A549 (cell line): ENCODE measurements around the gene CRBN. TPM values are rescaled to one million over a fixed set of nuclear protein-coding genes. Genes with fewer than 3 reads are reported as not detected.

Experiments used
- ATAC-seq, 2 experiments: fragments of 200-7000 bp in 1 of 2; fragments of >200 bp in 1 of 2; cut with Nextera tagmentation in 1 of 2; cut with Tn5 transposase in 1 of 2; 3 replicates each; pipeline versions ENCODE4 v1.8.0 to v1.9.1; 2018 to 2020; ENCODE audit warnings: mild to moderate bottlenecking in 1 of 2, moderate library complexity in 1 of 2
- CTCF ChIA-PET: fragments of 300-600 bp; sonication (Branson Sonifier 250); formaldehyde crosslinking; extraction: SDS; loops from one replicate; lab custom pipeline; 2021; ENCODE audit warnings: antibody characterized with exemption, inconsistent platforms; lab: Yijun Ruan, JAX
- POLR2A ChIA-PET: fragments of 350-600 bp; formaldehyde crosslinking; extraction: SDS; loops from one replicate; lab custom pipeline; 2021; ENCODE audit warnings: antibody characterized with exemption, inconsistent platforms; lab: Yijun Ruan, JAX
- DNase-seq, 2 experiments: peaks; one replicate each; pipeline versions ENCODE4 v3.0.0 to v3.0.0-alpha.2; 2011 to 2016; ENCODE audit warnings: low read depth in 1 of 2, low spot score in 1 of 2
- FAIRE-seq: peaks from 2 replicates; lab custom pipeline; 2011; peaks lifted over from hg19 to GRCh38; lab: Jason Lieb, UNC
- H3K27ac ChIP-seq, 2 experiments: fragments of >200 bp; sonication (Bioruptor Twin); formaldehyde crosslinking; 3 replicates each; pipeline ENCODE4 v1.5.1; 2016 to 2017
- H3K4me1 ChIP-seq: fragments of >200 bp; sonication (Bioruptor Twin); formaldehyde crosslinking; 3 replicates; pipeline ENCODE4 v1.6.1; 2016
- H3K4me2 ChIP-seq: fragments of >200 bp; sonication (Bioruptor Twin); formaldehyde crosslinking; 3 replicates; pipeline ENCODE4 v1.6.1; 2016
- H3K4me3 ChIP-seq: fragments of >200 bp; sonication (Bioruptor Twin); formaldehyde crosslinking; 3 replicates; pipeline ENCODE4 v1.5.1; 2016
- H3K9me3 ChIP-seq: fragments of >200 bp; sonication (Bioruptor Twin); formaldehyde crosslinking; 3 replicates; pipeline ENCODE4 v1.6.1; 2016
- CBX2 ChIP-seq: fragments of 200-600 bp; sonication (generic); IDR thresholded peaks from 2 replicates; pipeline ENCODE4 v1.6.1; 2016; ENCODE audit warnings: low read depth, mild to moderate bottlenecking, borderline replicate concordance
- E2F6 ChIP-seq: IDR thresholded peaks from 2 replicates; pipeline ENCODE4 v1.6.1; 2012; ENCODE audit warnings: low read depth, borderline replicate concordance
- EHMT2 ChIP-seq: fragments of 200-600 bp; sonication (generic); IDR thresholded peaks from 2 replicates; pipeline ENCODE4 v1.6.1; 2016; ENCODE audit warnings: antibody characterized with exemption, low read depth, mild to moderate bottlenecking, moderate library complexity
- HEYL ChIP-seq: fragments of 250-450 bp; sonication (Bioruptor Pico); IDR thresholded peaks from 2 replicates; pipeline ENCODE4 v1.8.0; 2021; ENCODE audit warnings: mild to moderate bottlenecking, moderate library complexity
- HOXB5 ChIP-seq: fragments of 250-450 bp; sonication (Bioruptor Pico); IDR thresholded peaks from 2 replicates; pipeline ENCODE4 v1.5.0; 2020; ENCODE audit warnings: mild to moderate bottlenecking, moderate library complexity
- MAFK ChIP-seq: fragments of 450-650 bp; IDR thresholded peaks from 2 replicates; pipeline ENCODE4 v1.6.1; 2014; ENCODE audit not compliant: partially characterized antibody
- MAX ChIP-seq: IDR thresholded peaks from 2 replicates; pipeline ENCODE4 v1.6.1; 2012
- NFE2L2 ChIP-seq: fragments of 150-350 bp; conservative IDR thresholded peaks from 2 replicates; pipeline ENCODE4 v1.6.1; 2014; ENCODE audit warnings: low read length
- NR3C1 ChIP-seq: fragments of >200 bp; sonication (Bioruptor Twin); formaldehyde crosslinking; IDR thresholded peaks from 3 replicates; pipeline ENCODE4 v1.6.1; 2017
- PHF8 ChIP-seq: fragments of 200-600 bp; sonication (generic); IDR thresholded peaks from 2 replicates; pipeline ENCODE4 v1.6.1; 2016; ENCODE audit warnings: low read depth, mild to moderate bottlenecking, antibody characterized with exemption, moderate library complexity, borderline replicate concordance
- POLR2AphosphoS2 ChIP-seq: conservative IDR thresholded peaks from 2 replicates; pipeline ENCODE4 v1.6.1; 2012; ENCODE audit warnings: low read length, improper control_type of control experiment, inconsistent platforms
- RAD21 ChIP-seq, 2 experiments: fragments of >200 bp in 1 of 2; sonication (Bioruptor Twin) in 1 of 2; formaldehyde crosslinking in 1 of 2; IDR thresholded peaks in 1 of 2; conservative IDR thresholded peaks in 1 of 2; 2 replicates in 1 of 2; 3 replicates in 1 of 2; pipeline ENCODE4 v1.6.1; 2012 to 2018; ENCODE audit warnings: inconsistent platforms in 1 of 2
- RNF2 ChIP-seq: fragments of 200-600 bp; sonication (generic); IDR thresholded peaks from 2 replicates; pipeline ENCODE4 v1.6.1; 2016; ENCODE audit warnings: low read depth, mild to moderate bottlenecking, antibody characterized with exemption, moderate library complexity, borderline replicate concordance
- TFCP2L1 ChIP-seq: fragments of 250-450 bp; sonication (Bioruptor Pico); IDR thresholded peaks from 2 replicates; pipeline ENCODE4 v1.5.0; 2021; ENCODE audit warnings: mild to moderate bottlenecking
- TP53 ChIP-seq: fragments of 250-450 bp; sonication (Bioruptor Pico); IDR thresholded peaks from 2 replicates; pipeline ENCODE4 v1.5.0; 2021; ENCODE audit warnings: mild to moderate bottlenecking, moderate library complexity
- USF2 ChIP-seq: fragments of 450-650 bp; IDR thresholded peaks from 2 replicates; pipeline ENCODE4 v1.6.1; 2014; ENCODE audit warnings: antibody characterized with exemption
- ZNF302 ChIP-seq: fragments of 250-450 bp; sonication (Bioruptor Pico); IDR thresholded peaks from 2 replicates; pipeline ENCODE4 v1.9.0; 2021; ENCODE audit warnings: inconsistent platforms, mild to moderate bottlenecking, moderate library complexity
- WGBS: methylation state at CpG from one replicate; pipeline ENCODE4 v1.1.6; 2017; ENCODE audit errors: missing lambda C conversion rate; 5-methylcytosine and 5-hydroxymethylcytosine counted together
- polyA plus RNA-seq, 4 experiments: library from polyadenylated mRNA; depleted of rRNA in 3 of 4; stranded (reverse); fragments of >200 nt; fragmentation: RNase III in 1 of 4; extraction: RNeasy Plus Mini Kit Qiagen cat#74134 plus additional on column Dnase treatment in 1 of 4; gene quantifications; 2 replicates in 3 of 4; 3 replicates in 1 of 4; pipeline ENCODE4 v1.2.3, GENCODE V29; 2011 to 2017
- TF ChIP-seq, protein P1 (sequence below): fragments of >200 bp; sonication (Bioruptor Twin); formaldehyde crosslinking; IDR thresholded peaks from 3 replicates; pipeline ENCODE4 v1.6.1; 2016
- TF ChIP-seq, protein P2 (sequence below): IDR thresholded peaks from 2 replicates; pipeline ENCODE4 v1.6.1; 2012
- TF ChIP-seq, protein P3 (sequence below): fragments of 200-600 bp; sonication (generic); IDR thresholded peaks from 2 replicates; pipeline ENCODE4 v1.6.1; 2016; ENCODE audit warnings: antibody characterized with exemption, mild to moderate bottlenecking, moderate library complexity

CRBN gene
- polyA plus RNA-seq, 2 of the 4 experiments (the other 2 are of a cell fraction), result 21.8 to 41.0 TPM

- Histone ChIP-seq H3K4me2 (no peak overlapping the region), H3K4me3 (no peak overlapping the region), H3K27ac (no peak overlapping the region), H3K4me1 (no peaks in the 10 kb centered on the region), H3K9me3 (peaks cover 6% of the 10 kb centered on the region; the same call in 1 of the 3 replicates)
- no peak for TF ChIP-seq MAFK
- no peak for TF ChIP-seq POLR2AphosphoS2
- no peak for TF ChIP-seq CBX2
- TF ChIP-seq RAD21 (conservative IDR thresholded peaks at IDR 0.05 in 1 of 2, IDR thresholded peaks at IDR 0.05 in 1 of 2), result no peak
- no peak for TF ChIP-seq PHF8
- TF ChIP-seq TP53, result no peak
- no peak for TF ChIP-seq RNF2
- TF ChIP-seq HOXB5 (CRISPR knock-in tag), result no peak
- TF ChIP-seq ZNF302 (CRISPR knock-in tag), result no peak
- no peak for TF ChIP-seq MAX
- TF ChIP-seq, protein P1, sequence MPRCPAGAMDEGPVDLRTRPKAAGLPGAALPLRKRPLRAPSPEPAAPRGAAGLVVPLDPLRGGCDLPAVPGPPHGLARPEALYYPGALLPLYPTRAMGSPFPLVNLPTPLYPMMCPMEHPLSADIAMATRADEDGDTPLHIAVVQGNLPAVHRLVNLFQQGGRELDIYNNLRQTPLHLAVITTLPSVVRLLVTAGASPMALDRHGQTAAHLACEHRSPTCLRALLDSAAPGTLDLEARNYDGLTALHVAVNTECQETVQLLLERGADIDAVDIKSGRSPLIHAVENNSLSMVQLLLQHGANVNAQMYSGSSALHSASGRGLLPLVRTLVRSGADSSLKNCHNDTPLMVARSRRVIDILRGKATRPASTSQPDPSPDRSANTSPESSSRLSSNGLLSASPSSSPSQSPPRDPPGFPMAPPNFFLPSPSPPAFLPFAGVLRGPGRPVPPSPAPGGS, result no peak
- no peak for TF ChIP-seq HEYL
- no peak for TF ChIP-seq EHMT2
- no peak for TF ChIP-seq USF2
- ChIA-PET CTCF (interaction anchor here (2.0 kb wide), 1 partner anchor 16 kb away, joined by 5 read pairs; no protein-coding TSS in a partner anchor), POLR2A (no interaction called here)
- ATAC-seq, result no peak
- no peak for DNase-seq
- no peak for FAIRE-seq
- WGBS, result 0% methylated on average over 2 of the region's 2 CpGs
Observed at GRCh38 chr3:3184876-3185275, 5.4 kb upstream of the CRBN start.

DNA sequence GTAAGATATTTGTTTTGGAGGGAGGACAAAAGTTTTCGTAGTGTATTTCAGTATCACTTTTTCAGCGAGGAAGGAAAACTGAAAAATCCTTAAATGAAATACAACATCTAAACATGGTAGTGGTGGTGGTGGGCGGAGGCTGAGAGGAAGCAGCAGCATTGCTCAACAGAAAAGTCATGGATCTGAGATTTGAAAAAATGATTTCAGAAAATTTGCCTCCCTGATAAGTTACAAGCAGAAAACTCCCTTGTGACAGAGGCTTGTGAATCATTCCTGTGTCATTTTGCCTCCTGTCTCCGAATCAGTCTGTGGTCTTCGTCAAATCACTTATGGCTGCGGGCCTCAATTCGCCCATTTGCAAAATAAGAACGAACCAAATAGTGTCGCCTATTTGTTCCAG lies 965 bp upstream of the CRBN start:
- no peak overlapping the region for H3K4me3 ChIP-seq
- no peak for FAIRE-seq
- no peak for DNase-seq
- peaks cover 11% of the 10 kb centered on the region for H3K4me1 ChIP-seq
- POLR2A ChIA-PET, result no interaction called here
- no peaks in the 10 kb centered on the region for H3K9me3 ChIP-seq
- TF ChIP-seq, protein P2, sequence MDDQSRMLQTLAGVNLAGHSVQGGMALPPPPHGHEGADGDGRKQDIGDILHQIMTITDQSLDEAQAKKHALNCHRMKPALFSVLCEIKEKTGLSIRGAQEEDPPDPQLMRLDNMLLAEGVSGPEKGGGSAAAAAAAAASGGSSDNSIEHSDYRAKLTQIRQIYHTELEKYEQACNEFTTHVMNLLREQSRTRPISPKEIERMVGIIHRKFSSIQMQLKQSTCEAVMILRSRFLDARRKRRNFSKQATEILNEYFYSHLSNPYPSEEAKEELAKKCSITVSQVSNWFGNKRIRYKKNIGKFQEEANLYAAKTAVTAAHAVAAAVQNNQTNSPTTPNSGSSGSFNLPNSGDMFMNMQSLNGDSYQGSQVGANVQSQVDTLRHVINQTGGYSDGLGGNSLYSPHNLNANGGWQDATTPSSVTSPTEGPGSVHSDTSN, result no peak
- TF ChIP-seq NR3C1, result no peak
- TF ChIP-seq E2F6, result no peak
- H3K27ac ChIP-seq, result no peak overlapping the region
- H3K4me2 ChIP-seq, result no peak overlapping the region
- ATAC-seq, result no peak
- CTCF ChIA-PET, result interaction anchor here (1.7 kb wide), 1 partner anchor 9 kb away, joined by 5 read pairs; no protein-coding TSS in a partner anchor
- 76% methylated on average over 9 of the region's 9 CpGs for WGBS

DNA sequence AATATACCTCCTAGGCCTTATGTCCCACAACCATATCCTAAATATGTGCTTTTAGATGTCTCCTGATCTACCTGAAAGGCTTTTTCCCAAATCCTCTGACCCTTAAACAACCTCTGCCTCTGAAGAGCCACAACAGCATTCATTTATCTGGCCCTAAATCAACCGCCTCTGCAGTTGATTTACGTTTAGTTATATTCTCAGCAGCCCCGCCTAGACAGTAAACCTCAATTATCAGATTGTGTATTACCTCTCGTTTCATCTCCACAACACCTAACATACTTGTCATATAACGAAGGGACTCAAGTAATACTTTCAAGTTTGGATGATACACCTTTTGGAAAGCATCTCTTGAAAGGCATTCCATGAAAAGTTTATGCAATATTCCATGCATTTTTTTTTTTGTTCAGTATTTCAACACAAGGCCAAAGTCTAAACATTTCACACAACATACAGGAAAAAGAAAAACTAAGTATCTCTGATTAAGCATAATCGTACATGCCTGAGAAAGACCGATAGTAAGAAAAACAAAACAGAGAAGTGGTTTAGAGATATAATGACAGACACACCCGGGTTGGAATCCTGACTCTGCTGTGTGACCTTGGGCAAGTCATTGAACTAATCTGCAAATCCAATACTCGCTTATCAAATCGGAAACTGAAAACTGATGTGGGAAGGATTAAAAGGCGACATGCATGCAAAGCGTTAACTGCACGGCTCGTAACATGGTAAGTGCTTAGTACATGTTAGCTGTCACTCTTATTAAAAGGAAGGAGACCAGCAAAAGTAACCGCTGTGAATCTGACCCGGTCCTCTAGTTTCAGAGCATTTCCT lies 778 bp downstream of the CRBN start:
- Histone ChIP-seq H3K4me3 (peak overlapping the region; percentile 83), H3K4me1 (peaks cover 11% of the 10 kb centered on the region), H3K27ac (peak overlapping the region; percentile 69 to 96), H3K9me3 (no peaks in the 10 kb centered on the region), H3K4me2 (peak overlapping the region; percentile 95)
- 21% methylated on average over 16 of the region's 16 CpGs for WGBS
- no peak for TF ChIP-seq NFE2L2
- TF ChIP-seq TFCP2L1 (CRISPR knock-in tag), result no peak
- TF ChIP-seq HEYL, result no peak
- TF ChIP-seq, protein P3, sequence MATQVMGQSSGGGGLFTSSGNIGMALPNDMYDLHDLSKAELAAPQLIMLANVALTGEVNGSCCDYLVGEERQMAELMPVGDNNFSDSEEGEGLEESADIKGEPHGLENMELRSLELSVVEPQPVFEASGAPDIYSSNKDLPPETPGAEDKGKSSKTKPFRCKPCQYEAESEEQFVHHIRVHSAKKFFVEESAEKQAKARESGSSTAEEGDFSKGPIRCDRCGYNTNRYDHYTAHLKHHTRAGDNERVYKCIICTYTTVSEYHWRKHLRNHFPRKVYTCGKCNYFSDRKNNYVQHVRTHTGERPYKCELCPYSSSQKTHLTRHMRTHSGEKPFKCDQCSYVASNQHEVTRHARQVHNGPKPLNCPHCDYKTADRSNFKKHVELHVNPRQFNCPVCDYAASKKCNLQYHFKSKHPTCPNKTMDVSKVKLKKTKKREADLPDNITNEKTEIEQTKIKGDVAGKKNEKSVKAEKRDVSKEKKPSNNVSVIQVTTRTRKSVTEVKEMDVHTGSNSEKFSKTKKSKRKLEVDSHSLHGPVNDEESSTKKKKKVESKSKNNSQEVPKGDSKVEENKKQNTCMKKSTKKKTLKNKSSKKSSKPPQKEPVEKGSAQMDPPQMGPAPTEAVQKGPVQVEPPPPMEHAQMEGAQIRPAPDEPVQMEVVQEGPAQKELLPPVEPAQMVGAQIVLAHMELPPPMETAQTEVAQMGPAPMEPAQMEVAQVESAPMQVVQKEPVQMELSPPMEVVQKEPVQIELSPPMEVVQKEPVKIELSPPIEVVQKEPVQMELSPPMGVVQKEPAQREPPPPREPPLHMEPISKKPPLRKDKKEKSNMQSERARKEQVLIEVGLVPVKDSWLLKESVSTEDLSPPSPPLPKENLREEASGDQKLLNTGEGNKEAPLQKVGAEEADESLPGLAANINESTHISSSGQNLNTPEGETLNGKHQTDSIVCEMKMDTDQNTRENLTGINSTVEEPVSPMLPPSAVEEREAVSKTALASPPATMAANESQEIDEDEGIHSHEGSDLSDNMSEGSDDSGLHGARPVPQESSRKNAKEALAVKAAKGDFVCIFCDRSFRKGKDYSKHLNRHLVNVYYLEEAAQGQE, result peak; percentile 58; the same call in 1 of the 2 replicates
- no peak for DNase-seq
- ChIA-PET CTCF (interaction anchor here (0.8 to 1.0 kb wide), 4 partner anchors 8 to 742 kb away, joined by 3 to 5 read pairs (median 4); no protein-coding TSS in a partner anchor), POLR2A (no interaction called here)
- FAIRE-seq, result no peak
- ATAC-seq, result peak in 1 of 2 experiments; percentile 15; a peak in 4 of 6 replicates
